HG02943 (cell line): Measurements from ENCODE around the gene SPRTN.
A peak's percentile ranks its signal among the peaks of the same experiment; 100 is the strongest.
"Not testable (repeated sequence)": the region's sequence is repeated elsewhere in the genome, so short reads cannot be mapped to it uniquely, and the experiment has no call there.

Experiments
- ATAC-seq: cut with Tn5 transposase; IDR thresholded peaks from one replicate; pipeline ENCODE4 v1.9.1; 2021; ENCODE audit warnings: mild to moderate bottlenecking, low read depth, moderate library complexity; ENCODE audit not compliant: unreplicated experiment

The SPRTN gene

GRCh38 chr1:231334952-231335351, 3.1 kb upstream of the SPRTN start:
- no peak for ATAC-seq

GRCh38 chr1:231335663-231336602, 2.2 kb upstream of the SPRTN start:
- ATAC-seq = no peak

- ATAC-seq = no peak
Observed at GRCh38 chr1:231337043-231337471, 1.0 kb upstream of the SPRTN start.

- peak; percentile 72 for ATAC-seq
Observed at GRCh38 chr1:231337472-231338269, 422 bp upstream of the SPRTN start, which contains the start of gene EXOC8. EXOC8 (minus strand) TSS chr1:231337852; CDS start chr1:231337745, 107 bp downstream.

GRCh38 chr1:231340328-231341013, 2.4 kb downstream of the SPRTN start:
- ATAC-seq = no peak

- no peak for ATAC-seq
Observed at GRCh38 chr1:231347961-231348360, 9.9 kb downstream of the SPRTN start.

GRCh38 chr1:231348442-231348841, 10.3 kb downstream of the SPRTN start:
- no peak for ATAC-seq

GRCh38 chr1:231348856-231349255, 10.8 kb downstream of the SPRTN start:
- not testable (repeated sequence) for ATAC-seq

- ATAC-seq = no peak
Observed at GRCh38 chr1:231351816-231352215, 13.7 kb downstream of the SPRTN start.

- no peak for ATAC-seq
Observed at GRCh38 chr1:231353086-231353485, 15.0 kb downstream of the SPRTN start.

GRCh38 chr1:231354330-231355020, 16.4 kb downstream of the SPRTN start:
- ATAC-seq = no peak

- no peak for ATAC-seq
Observed at GRCh38 chr1:231355171-231355570, 17.1 kb downstream of the SPRTN start.

GRCh38 chr1:231357187-231357772, 19.2 kb downstream of the SPRTN start:
- ATAC-seq = no peak

- ATAC-seq = no peak
Observed at GRCh38 chr1:231357831-231358354, 19.8 kb downstream of the SPRTN start.

GRCh38 chr1:231359113-231359512, 21.0 kb downstream of the SPRTN start:
- ATAC-seq = no peak

GRCh38 chr1:231362325-231362724, 24.2 kb downstream of the SPRTN start:
- ATAC-seq = no peak

GRCh38 chr1:231363624-231364023, 25.5 kb downstream of the SPRTN start:
- no peak for ATAC-seq

GRCh38 chr1:231364192-231364591, 26.1 kb downstream of the SPRTN start:
- no peak for ATAC-seq

GRCh38 chr1:231369282-231369681, 31.2 kb downstream of the SPRTN start:
- no peak for ATAC-seq
